Measurements from ENCODE around the gene FAM216A.

FAM216A gene

DNA sequence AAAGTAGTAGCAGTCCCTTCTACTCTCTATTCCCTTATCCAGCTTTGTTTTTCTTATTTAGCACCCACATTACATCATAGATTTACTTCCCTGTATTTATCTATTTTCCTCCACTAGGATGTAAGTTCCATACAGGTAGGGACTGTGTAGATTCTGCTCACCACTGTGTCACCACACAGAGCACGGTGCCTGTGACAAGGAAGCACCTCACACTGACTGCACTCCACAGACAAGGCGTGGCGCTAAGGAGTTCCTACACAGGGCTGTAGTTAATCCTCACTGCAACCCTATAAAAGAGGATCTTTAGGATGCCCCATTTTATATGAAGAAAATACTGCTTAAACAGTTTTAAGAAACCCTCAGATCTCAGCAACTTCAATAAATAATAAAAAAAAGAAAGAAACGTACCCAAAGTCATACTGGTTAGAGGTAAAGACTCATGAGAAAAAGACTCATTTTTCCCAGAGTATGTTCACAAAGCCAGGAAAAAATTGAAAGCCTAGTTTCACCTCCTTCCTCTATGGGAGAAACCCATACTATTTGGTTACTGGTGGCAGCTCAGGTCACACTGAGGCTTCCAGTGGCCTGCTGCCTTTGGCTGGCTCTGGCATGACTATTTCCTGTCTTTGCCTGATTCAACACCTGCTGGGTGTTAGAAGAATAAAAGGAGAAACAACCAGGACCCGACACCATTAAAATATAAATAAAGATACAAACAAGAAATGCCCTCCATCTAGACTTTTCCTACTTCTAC, 70.4 kb downstream of the FAM216A start:
- DNase-seq (ENCODE audit: low read depth, low spot score): no peak

Data from ELF-1 (cell line).